HEK293 (cell line): ENCODE results near the gene FAM124A.

Experiments used
- CTCF ChIA-PET: fragments of 350-600 bp; formaldehyde crosslinking; extraction: SDS; loops from one replicate; lab custom pipeline; 2021; ENCODE audit warnings: antibody characterized with exemption; lab: Yijun Ruan, JAX
- POLR2A ChIA-PET: fragments of 300-600 bp; formaldehyde crosslinking; extraction: SDS; loops from one replicate; lab custom pipeline; 2020; ENCODE audit warnings: antibody characterized with exemption, inconsistent platforms; lab: Yijun Ruan, JAX
- H3K27ac ChIP-seq: fragments of 200-500 bp; sonication (Bioruptor generic); 2 replicates; pipeline ENCODE4 v1.5.1; 2014; ENCODE audit warnings: low read depth, low read length, control low read depth, inconsistent platforms; ENCODE audit errors: extremely low read depth
- H3K36me3 ChIP-seq, 2 experiments: fragments of 200-500 bp in 1 of 2; sonication (Bioruptor generic) in 1 of 2; 1 replicate in 1 of 2; 2 replicates in 1 of 2; pipeline ENCODE4 v1.5.1; 2014 to 2017; ENCODE audit warnings: inconsistent platforms in 2 of 2, low read length in 2 of 2; ENCODE audit not compliant: control insufficient read depth in 2 of 2, insufficient read depth in 1 of 2
- H3K4me1 ChIP-seq: fragments of 200-500 bp; sonication (Bioruptor generic); 2 replicates; pipeline ENCODE4 v1.5.1; 2014; ENCODE audit warnings: mild to moderate bottlenecking, low read length, inconsistent platforms; ENCODE audit not compliant: control insufficient read depth, insufficient read depth
- H3K4me3 ChIP-seq: 2 replicates; pipeline ENCODE4 v1.5.1; 2011; ENCODE audit warnings: low read depth, mild to moderate bottlenecking, control low read depth, low read length, moderate library complexity
- H3K9me3 ChIP-seq: fragments of 200-500 bp; sonication (Bioruptor generic); 2 replicates; pipeline ENCODE4 v1.5.1; 2014; ENCODE audit warnings: low read depth, low read length, inconsistent platforms; ENCODE audit not compliant: control insufficient read depth, insufficient read depth
- MZF1 ChIP-seq: fragments of 450-650 bp; formaldehyde crosslinking; IDR thresholded peaks from 2 replicates; pipeline ENCODE4 v1.5.1; 2017; ENCODE audit warnings: missing biosample characterization, missing genetic modification characterization, borderline replicate concordance
- REPIN1 ChIP-seq: fragments of 450-650 bp; formaldehyde crosslinking; IDR thresholded peaks from 2 replicates; pipeline ENCODE4 v1.5.1; 2017; ENCODE audit warnings: missing biosample characterization, missing genetic modification characterization, low read depth
- SCRT1 ChIP-seq: fragments of 450-650 bp; formaldehyde crosslinking; IDR thresholded peaks from 2 replicates; pipeline ENCODE4 v1.5.1; 2016; ENCODE audit warnings: missing biosample characterization, missing genetic modification characterization, borderline replicate concordance
- ZBTB48 ChIP-seq: fragments of 450-650 bp; formaldehyde crosslinking; IDR thresholded peaks from 2 replicates; pipeline ENCODE4 v1.5.1; 2016; ENCODE audit warnings: missing biosample characterization, missing genetic modification characterization
- ZNF10 ChIP-seq: fragments of 450-650 bp; formaldehyde crosslinking; IDR thresholded peaks from 2 replicates; pipeline ENCODE4 v1.5.1; 2017; ENCODE audit warnings: missing biosample characterization, missing genetic modification characterization
- ZNF2 ChIP-seq: fragments of 450-650 bp; formaldehyde crosslinking; IDR thresholded peaks from 2 replicates; pipeline ENCODE4 v1.5.1; 2016; ENCODE audit warnings: missing biosample characterization, missing genetic modification characterization
- ZNF239 ChIP-seq: fragments of 450-650 bp; formaldehyde crosslinking; IDR thresholded peaks from 2 replicates; pipeline ENCODE4 v1.5.1; 2016; ENCODE audit warnings: missing biosample characterization, missing genetic modification characterization
- ZNF292 ChIP-seq: fragments of 450-650 bp; formaldehyde crosslinking; IDR thresholded peaks from 2 replicates; pipeline ENCODE4 v1.5.1; 2016; ENCODE audit warnings: low read depth, missing biosample characterization, missing genetic modification characterization, borderline replicate concordance
- ZNF530 ChIP-seq: fragments of 450-650 bp; formaldehyde crosslinking; IDR thresholded peaks from 2 replicates; pipeline ENCODE4 v1.5.1; 2016; ENCODE audit warnings: low read depth, missing biosample characterization, missing genetic modification characterization
- ZNF660 ChIP-seq: fragments of 450-650 bp; IDR thresholded peaks from 2 replicates; pipeline ENCODE4 v1.5.1; 2018; ENCODE audit warnings: missing biosample characterization, mild to moderate bottlenecking, missing genetic modification characterization
- ZNF677 ChIP-seq: fragments of 450-650 bp; IDR thresholded peaks from 2 replicates; pipeline ENCODE4 v1.5.0; 2018; ENCODE audit warnings: missing biosample characterization, mild to moderate bottlenecking, missing genetic modification characterization, moderate library complexity
- ZNF792 ChIP-seq: fragments of 450-650 bp; formaldehyde crosslinking; IDR thresholded peaks from 2 replicates; pipeline ENCODE4 v1.5.1; 2016; ENCODE audit warnings: missing biosample characterization, missing genetic modification characterization
- ZXDB ChIP-seq: fragments of 450-650 bp; formaldehyde crosslinking; IDR thresholded peaks from 2 replicates; pipeline ENCODE4 v1.5.1; 2016; ENCODE audit warnings: missing biosample characterization, missing genetic modification characterization
- TF ChIP-seq, protein P1 (sequence below): fragments of 450-650 bp; formaldehyde crosslinking; IDR thresholded peaks from 2 replicates; pipeline ENCODE4 v1.5.1; 2016; ENCODE audit warnings: missing biosample characterization, missing genetic modification characterization
- TF ChIP-seq, protein P2 (sequence below): fragments of 450-650 bp; formaldehyde crosslinking; IDR thresholded peaks from 2 replicates; pipeline ENCODE4 v1.5.1; 2016; ENCODE audit warnings: missing biosample characterization, missing genetic modification characterization
- TF ChIP-seq, protein P3 (sequence below): fragments of 450-650 bp; formaldehyde crosslinking; conservative IDR thresholded peaks from 2 replicates; pipeline ENCODE4 v1.5.1; 2016; ENCODE audit warnings: low read depth, missing biosample characterization, missing genetic modification characterization
- TF ChIP-seq, protein P4 (sequence below): fragments of 450-650 bp; formaldehyde crosslinking; IDR thresholded peaks from 2 replicates; pipeline ENCODE4; 2016; ENCODE audit warnings: missing biosample characterization, missing genetic modification characterization
- TF ChIP-seq, protein P5 (sequence below): fragments of 450-650 bp; IDR thresholded peaks from 2 replicates; pipeline ENCODE4 v1.5.1; 2018; ENCODE audit warnings: missing biosample characterization, mild to moderate bottlenecking, missing genetic modification characterization
- TF ChIP-seq, protein P6 (sequence below): fragments of 450-650 bp; formaldehyde crosslinking; IDR thresholded peaks from 2 replicates; pipeline ENCODE4 v1.5.1; 2016; ENCODE audit warnings: missing biosample characterization, missing genetic modification characterization

FAM124A gene

DNA sequence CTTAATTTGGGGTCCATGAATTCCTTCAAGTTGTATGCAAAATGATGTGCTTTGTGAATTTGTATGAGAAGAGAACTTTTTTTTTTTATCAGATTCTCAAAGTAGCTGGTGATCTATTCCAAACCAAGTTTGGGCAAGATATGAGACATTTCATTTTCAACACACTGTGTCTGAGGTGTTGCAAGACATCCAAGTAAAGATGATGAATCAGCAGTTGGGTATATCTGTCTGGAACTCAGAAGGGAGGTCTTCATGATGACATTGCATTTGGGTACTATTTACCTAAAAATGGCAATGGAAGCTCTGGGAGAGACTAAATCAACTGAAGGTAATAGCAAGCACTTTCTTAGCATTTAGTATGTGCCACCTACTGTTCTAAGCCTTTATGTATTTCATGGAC, 2.8 kb downstream of the FAM124A start (continued):
- TF ChIP-seq, protein P1, sequence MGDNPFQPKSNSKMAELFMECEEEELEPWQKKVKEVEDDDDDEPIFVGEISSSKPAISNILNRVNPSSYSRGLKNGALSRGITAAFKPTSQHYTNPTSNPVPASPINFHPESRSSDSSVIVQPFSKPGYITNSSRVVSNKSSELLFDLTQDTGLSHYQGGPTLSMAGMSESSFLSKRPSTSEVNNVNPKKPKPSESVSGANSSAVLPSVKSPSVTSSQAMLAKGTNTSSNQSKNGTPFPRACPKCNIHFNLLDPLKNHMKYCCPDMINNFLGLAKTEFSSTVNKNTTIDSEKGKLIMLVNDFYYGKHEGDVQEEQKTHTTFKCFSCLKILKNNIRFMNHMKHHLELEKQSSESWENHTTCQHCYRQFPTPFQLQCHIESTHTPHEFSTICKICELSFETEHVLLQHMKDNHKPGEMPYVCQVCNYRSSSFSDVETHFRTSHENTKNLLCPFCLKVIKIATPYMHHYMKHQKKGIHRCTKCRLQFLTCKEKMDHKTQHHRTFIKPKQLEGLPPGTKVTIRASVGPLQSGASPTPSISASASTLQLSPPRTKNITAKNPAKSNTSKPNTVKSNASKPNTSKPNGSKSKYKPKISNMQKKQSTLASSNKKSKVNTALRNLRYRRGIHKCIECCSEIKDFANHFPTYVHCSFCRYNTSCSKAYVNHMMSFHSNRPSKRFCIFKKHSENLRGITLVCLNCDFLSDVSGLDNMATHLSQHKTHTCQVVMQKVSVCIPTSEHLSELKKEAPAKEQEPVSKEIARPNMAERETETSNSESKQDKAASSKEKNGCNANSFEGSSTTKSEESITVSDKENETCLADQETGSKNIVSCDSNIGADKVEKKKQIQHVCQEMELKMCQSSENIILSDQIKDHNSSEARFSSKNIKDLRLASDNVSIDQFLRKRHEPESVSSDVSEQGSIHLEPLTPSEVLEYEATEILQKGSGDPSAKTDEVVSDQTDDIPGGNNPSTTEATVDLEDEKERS (tag by site-specific recombination), result no peak
- no peak for TF ChIP-seq ZNF677
- TF ChIP-seq, all 188 proteins: peak for 0

DNA sequence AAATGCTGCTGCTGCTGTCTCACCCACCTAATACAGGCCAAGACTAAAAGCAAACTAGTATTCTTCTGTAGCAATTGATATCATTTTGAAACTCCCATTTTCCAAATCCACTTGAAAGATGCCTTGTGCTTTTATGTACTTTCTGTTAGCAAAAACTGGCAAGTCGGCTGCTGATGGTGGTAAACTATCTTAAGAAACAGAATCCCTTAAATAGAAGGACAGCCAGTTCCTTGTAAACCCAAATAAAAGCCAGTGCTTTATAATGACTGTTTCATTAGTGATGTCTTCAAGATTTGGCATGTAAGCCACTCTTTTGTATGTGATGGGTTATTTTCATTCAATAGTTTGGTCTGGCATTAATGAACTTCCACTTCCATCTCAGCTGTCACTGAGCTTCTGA, 5.2 kb downstream of the FAM124A start:
- POLR2A ChIA-PET, result no interaction called here
- CTCF ChIA-PET, result interaction anchor here (2.2 kb wide), 1 partner anchor 59 kb away, joined by 9 read pairs; no protein-coding TSS in a partner anchor
- no peaks in the 10 kb centered on the region for H3K9me3 ChIP-seq
- no peak overlapping the region for H3K4me3 ChIP-seq
- H3K36me3 ChIP-seq, result no peaks in the 10 kb centered on the region
- no peaks in the 10 kb centered on the region for H3K4me1 ChIP-seq
- no peak for TF ChIP-seq SCRT1 (tag by site-specific recombination)
- TF ChIP-seq, protein P2, sequence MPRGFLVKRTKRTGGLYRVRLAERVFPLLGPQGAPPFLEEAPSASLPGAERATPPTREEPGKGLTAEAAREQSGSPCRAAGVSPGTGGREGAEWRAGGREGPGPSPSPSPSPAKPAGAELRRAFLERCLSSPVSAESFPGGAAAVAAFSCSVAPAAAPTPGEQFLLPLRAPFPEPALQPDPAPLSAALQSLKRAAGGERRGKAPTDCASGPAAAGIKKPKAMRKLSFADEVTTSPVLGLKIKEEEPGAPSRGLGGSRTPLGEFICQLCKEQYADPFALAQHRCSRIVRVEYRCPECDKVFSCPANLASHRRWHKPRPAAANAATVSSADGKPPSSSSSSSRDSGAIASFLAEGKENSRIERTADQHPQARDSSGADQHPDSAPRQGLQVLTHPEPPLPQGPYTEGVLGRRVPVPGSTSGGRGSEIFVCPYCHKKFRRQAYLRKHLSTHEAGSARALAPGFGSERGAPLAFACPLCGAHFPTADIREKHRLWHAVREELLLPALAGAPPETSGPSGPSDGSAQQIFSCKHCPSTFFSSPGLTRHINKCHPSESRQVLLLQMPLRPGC (tag by site-specific recombination), result no peak
- TF ChIP-seq ZNF10, result no peak
- TF ChIP-seq ZNF530, result no peak
- TF ChIP-seq ZBTB48 (tag by site-specific recombination), result no peak
- TF ChIP-seq, protein P3, sequence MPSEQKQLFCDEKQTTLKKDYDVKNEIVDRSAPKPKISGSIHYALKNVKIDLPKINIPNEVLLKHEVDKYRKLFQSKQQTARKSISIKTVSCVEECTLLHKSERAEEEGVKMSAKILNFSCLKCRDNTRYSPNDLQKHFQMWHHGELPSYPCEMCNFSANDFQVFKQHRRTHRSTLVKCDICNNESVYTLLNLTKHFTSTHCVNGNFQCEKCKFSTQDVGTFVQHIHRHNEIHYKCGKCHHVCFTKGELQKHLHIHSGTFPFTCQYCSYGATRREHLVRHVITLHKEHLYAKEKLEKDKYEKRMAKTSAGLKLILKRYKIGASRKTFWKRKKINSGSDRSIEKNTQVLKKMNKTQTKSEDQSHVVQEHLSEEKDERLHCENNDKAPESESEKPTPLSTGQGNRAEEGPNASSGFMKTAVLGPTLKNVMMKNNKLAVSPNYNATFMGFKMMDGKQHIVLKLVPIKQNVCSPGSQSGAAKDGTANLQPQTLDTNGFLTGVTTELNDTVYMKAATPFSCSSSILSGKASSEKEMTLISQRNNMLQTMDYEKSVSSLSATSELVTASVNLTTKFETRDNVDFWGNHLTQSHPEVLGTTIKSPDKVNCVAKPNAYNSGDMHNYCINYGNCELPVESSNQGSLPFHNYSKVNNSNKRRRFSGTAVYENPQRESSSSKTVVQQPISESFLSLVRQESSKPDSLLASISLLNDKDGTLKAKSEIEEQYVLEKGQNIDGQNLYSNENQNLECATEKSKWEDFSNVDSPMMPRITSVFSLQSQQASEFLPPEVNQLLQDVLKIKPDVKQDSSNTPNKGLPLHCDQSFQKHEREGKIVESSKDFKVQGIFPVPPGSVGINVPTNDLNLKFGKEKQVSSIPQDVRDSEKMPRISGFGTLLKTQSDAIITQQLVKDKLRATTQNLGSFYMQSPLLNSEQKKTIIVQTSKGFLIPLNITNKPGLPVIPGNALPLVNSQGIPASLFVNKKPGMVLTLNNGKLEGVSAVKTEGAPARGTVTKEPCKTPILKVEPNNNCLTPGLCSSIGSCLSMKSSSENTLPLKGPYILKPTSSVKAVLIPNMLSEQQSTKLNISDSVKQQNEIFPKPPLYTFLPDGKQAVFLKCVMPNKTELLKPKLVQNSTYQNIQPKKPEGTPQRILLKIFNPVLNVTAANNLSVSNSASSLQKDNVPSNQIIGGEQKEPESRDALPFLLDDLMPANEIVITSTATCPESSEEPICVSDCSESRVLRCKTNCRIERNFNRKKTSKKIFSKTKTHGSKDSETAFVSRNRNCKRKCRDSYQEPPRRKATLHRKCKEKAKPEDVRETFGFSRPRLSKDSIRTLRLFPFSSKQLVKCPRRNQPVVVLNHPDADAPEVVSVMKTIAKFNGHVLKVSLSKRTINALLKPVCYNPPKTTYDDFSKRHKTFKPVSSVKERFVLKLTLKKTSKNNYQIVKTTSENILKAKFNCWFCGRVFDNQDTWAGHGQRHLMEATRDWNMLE (tag by site-specific recombination), result no peak
- no peak for TF ChIP-seq REPIN1 (tag by site-specific recombination)
- TF ChIP-seq ZNF239 (tag by site-specific recombination), result no peak
- TF ChIP-seq ZNF2 (tag by site-specific recombination), result no peak
- no peak for TF ChIP-seq ZNF660 (tag by site-specific recombination)
- no peak for TF ChIP-seq ZNF292 (tag by site-specific recombination)
- TF ChIP-seq, protein P4, sequence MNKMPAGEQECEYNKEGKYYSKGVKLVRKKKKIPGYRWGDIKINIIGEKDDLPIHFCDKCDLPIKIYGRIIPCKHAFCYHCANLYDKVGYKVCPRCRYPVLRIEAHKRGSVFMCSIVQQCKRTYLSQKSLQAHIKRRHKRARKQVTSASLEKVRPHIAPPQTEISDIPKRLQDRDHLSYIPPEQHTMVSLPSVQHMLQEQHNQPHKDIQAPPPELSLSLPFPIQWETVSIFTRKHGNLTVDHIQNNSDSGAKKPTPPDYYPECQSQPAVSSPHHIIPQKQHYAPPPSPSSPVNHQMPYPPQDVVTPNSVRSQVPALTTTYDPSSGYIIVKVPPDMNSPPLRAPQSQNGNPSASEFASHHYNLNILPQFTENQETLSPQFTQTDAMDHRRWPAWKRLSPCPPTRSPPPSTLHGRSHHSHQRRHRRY, result no peak
- TF ChIP-seq ZNF792, result no peak
- TF ChIP-seq, protein P5, sequence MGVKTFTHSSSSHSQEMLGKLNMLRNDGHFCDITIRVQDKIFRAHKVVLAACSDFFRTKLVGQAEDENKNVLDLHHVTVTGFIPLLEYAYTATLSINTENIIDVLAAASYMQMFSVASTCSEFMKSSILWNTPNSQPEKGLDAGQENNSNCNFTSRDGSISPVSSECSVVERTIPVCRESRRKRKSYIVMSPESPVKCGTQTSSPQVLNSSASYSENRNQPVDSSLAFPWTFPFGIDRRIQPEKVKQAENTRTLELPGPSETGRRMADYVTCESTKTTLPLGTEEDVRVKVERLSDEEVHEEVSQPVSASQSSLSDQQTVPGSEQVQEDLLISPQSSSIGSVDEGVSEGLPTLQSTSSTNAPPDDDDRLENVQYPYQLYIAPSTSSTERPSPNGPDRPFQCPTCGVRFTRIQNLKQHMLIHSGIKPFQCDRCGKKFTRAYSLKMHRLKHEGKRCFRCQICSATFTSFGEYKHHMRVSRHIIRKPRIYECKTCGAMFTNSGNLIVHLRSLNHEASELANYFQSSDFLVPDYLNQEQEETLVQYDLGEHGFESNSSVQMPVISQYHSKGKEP (tag by site-specific recombination), result no peak
- TF ChIP-seq MZF1 (tag by site-specific recombination), result no peak
- TF ChIP-seq ZXDB (tag by site-specific recombination), result no peak
- TF ChIP-seq, protein P6, sequence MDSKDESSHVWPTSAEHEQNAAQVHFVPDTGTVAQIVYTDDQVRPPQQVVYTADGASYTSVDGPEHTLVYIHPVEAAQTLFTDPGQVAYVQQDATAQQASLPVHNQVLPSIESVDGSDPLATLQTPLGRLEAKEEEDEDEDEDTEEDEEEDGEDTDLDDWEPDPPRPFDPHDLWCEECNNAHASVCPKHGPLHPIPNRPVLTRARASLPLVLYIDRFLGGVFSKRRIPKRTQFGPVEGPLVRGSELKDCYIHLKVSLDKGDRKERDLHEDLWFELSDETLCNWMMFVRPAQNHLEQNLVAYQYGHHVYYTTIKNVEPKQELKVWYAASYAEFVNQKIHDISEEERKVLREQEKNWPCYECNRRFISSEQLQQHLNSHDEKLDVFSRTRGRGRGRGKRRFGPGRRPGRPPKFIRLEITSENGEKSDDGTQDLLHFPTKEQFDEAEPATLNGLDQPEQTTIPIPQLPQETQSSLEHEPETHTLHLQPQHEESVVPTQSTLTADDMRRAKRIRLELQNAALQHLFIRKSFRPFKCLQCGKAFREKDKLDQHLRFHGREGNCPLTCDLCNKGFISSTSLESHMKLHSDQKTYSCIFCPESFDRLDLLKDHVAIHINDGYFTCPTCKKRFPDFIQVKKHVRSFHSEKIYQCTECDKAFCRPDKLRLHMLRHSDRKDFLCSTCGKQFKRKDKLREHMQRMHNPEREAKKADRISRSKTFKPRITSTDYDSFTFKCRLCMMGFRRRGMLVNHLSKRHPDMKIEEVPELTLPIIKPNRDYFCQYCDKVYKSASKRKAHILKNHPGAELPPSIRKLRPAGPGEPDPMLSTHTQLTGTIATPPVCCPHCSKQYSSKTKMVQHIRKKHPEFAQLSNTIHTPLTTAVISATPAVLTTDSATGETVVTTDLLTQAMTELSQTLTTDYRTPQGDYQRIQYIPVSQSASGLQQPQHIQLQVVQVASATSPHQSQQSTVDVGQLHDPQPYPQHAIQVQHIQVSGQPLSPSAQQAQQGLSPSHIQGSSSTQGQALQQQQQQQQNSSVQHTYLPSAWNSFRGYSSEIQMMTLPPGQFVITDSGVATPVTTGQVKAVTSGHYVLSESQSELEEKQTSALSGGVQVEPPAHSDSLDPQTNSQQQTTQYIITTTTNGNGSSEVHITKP (tag by site-specific recombination), result no peak
- H3K27ac ChIP-seq, result no peak overlapping the region
